Right cardiac atrium (tissue), 5 donors: Measurements from ENCODE around the gene APOBEC3C. TPM values are rescaled to one million over a fixed set of nuclear protein-coding genes. Genes with fewer than 3 reads are reported as not detected.
"Not testable (repeated sequence)": the region's sequence is repeated elsewhere in the genome, so short reads cannot be mapped to it uniquely, and the experiment has no call there.

Source experiments
- ATAC-seq, 2 donors: fragments of 200-7000 bp; cut with Tn5 transposase; one replicate each; pipeline versions ENCODE4 v1.8.0 to v1.9.1; 2020; ENCODE audit warnings: moderate library complexity in 2 of 2, mild to moderate bottlenecking in 1 of 2
- DNase-seq, 3 donors: peaks; one replicate each; pipeline ENCODE4 v3.0.0-alpha.2; 2020
- H3K27ac ChIP-seq: one replicate; pipeline ENCODE4 v1.5.1; 2013; ENCODE audit warnings: mild to moderate bottlenecking, low read length, control low read depth, moderate library complexity
- H3K27me3 ChIP-seq: one replicate; pipeline ENCODE4 v1.6.1; 2013; ENCODE audit not compliant: control insufficient read depth, insufficient read depth
- H3K4me1 ChIP-seq: one replicate; pipeline ENCODE4 v1.6.1; 2013; ENCODE audit warnings: low read length; ENCODE audit not compliant: control insufficient read depth, insufficient read depth
- H3K4me3 ChIP-seq: one replicate; pipeline ENCODE4 v1.5.1; 2013; ENCODE audit warnings: low read length, control low read depth
- H3K9me3 ChIP-seq: one replicate; pipeline ENCODE4 v1.6.1; 2013; ENCODE audit warnings: low read length; ENCODE audit not compliant: control insufficient read depth
- WGBS: extraction: QIAGEN DNeasy Blood & Tissue Kit; methylation state at CpG from one replicate; pipeline ENCODE4 v1.1.7; 2013; 5-methylcytosine and 5-hydroxymethylcytosine counted together
- intact Hi-C, 4 donors: fragments of 100-400 bp; cut with DNase I; formaldehyde crosslinking; loops; one replicate each; pipeline versions ENCODE4 v1.11.0 to v1.14.0; 2022 to 2023
- polyA plus RNA-seq: library from polyadenylated mRNA; stranded (reverse); fragments of 200-250 nt; gene quantifications from one replicate; pipeline ENCODE4 v1.2.3, GENCODE V29; 2013
- total RNA-seq, 4 donors: library from RNA; stranded (reverse); fragmentation: NEBNext Ultra II Directional; extraction: Animal tissue kit (Norgen Biotek cat#: 25700); gene quantifications; one replicate each; pipeline ENCODE4 v1.2.1, GENCODE V29; 2021
- donor health status: healthy with polysubstance abuse.
- donor health status: DM: no; HTN: yes; CAD: no.
- donor health status: DM: no; HTN: no; CAD: no.
- donor health status: DM: no; HTN: yes; CAD: no; lungs with severe emphysema.
- donor health status: DM: yes; HTN: yes; CAD: no.

APOBEC3C gene
- total and polyA plus RNA-seq, 5 donors, result 25.4 to 41.9 (median 37.4) TPM

- H3K27me3 ChIP-seq, result no peaks in the 10 kb centered on the region
- DNase-seq, result no peak
- H3K4me3 ChIP-seq, result no peak overlapping the region
- ATAC-seq, result no peak
- no peaks in the 10 kb centered on the region for H3K4me1 ChIP-seq
- WGBS, result 85% methylated on average over 3 of the region's 3 CpGs
- no peak overlapping the region for H3K27ac ChIP-seq
- intact Hi-C loops, result no loop called here
- no peaks in the 10 kb centered on the region for H3K9me3 ChIP-seq
Observed at GRCh38 chr22:38971791-38972190, 42.3 kb upstream of the APOBEC3C start.

GRCh38 chr22:38972558-38972957, 41.5 kb upstream of the APOBEC3C start:
- ATAC-seq, result no peak

GRCh38 chr22:38973289-38974169, 40.5 kb upstream of the APOBEC3C start:
- no peaks in the 10 kb centered on the region for H3K9me3 ChIP-seq
- intact Hi-C loops, result no loop called here
- 48% methylated on average over 15 of the region's 15 CpGs for WGBS
- H3K4me1 ChIP-seq, result no peaks in the 10 kb centered on the region
- no peaks in the 10 kb centered on the region for H3K27me3 ChIP-seq
- ATAC-seq (peak in 1 of 2 donors; percentile 58), DNase-seq (no peak)
- H3K4me3 ChIP-seq, result no peak overlapping the region
- H3K27ac ChIP-seq, result no peak overlapping the region

More at GRCh38 chr22:38972558-38972957, 41.5 kb upstream of the APOBEC3C start:
- intact Hi-C loops, result no loop called here
- H3K27ac ChIP-seq, result no peak overlapping the region
- H3K9me3 ChIP-seq, result no peaks in the 10 kb centered on the region
- no peak overlapping the region for H3K4me3 ChIP-seq
- peak in 1 of 3 donors; percentile 6 for DNase-seq
- WGBS, result 78% methylated on average over 5 of the region's 5 CpGs
- no peaks in the 10 kb centered on the region for H3K27me3 ChIP-seq
- H3K4me1 ChIP-seq, result no peaks in the 10 kb centered on the region

GRCh38 chr22:38974170-38974825, 39.8 kb upstream of the APOBEC3C start:
- H3K27me3 ChIP-seq, result no peaks in the 10 kb centered on the region
- WGBS, result 76% methylated on average over 18 of the region's 18 CpGs
- H3K4me3 ChIP-seq, result no peak overlapping the region
- H3K9me3 ChIP-seq, result no peaks in the 10 kb centered on the region
- H3K27ac ChIP-seq, result no peak overlapping the region
- H3K4me1 ChIP-seq, result no peaks in the 10 kb centered on the region
- intact Hi-C loops, result no loop called here
- ATAC-seq (no peak), DNase-seq (no peak)

- H3K4me3 ChIP-seq, result no peak overlapping the region
- intact Hi-C loops, result no loop called here
- no peak for ATAC-seq
- H3K27me3 ChIP-seq, result no peaks in the 10 kb centered on the region
- no peaks in the 10 kb centered on the region for H3K4me1 ChIP-seq
- no peaks in the 10 kb centered on the region for H3K9me3 ChIP-seq
- H3K27ac ChIP-seq, result no peak overlapping the region
- 89% methylated on average over 7 of the region's 7 CpGs for WGBS
- no peak for DNase-seq
Observed at GRCh38 chr22:38974826-38975175, 39.3 kb upstream of the APOBEC3C start.

GRCh38 chr22:38977289-38977688, 36.8 kb upstream of the APOBEC3C start:
- intact Hi-C loops, H3K27ac ChIP-seq, H3K9me3 ChIP-seq, H3K4me3 ChIP-seq, ATAC-seq, H3K27me3 ChIP-seq, DNase-seq, H3K4me1 ChIP-seq: not testable (repeated sequence)
- 96% methylated on average over 4 of the region's 4 CpGs for WGBS

- H3K4me3 ChIP-seq, H3K4me1 ChIP-seq, DNase-seq, H3K27ac ChIP-seq, ATAC-seq, intact Hi-C loops, H3K9me3 ChIP-seq, H3K27me3 ChIP-seq: not testable (repeated sequence)
- WGBS, result 81% methylated on average over 10 of the region's 10 CpGs
Observed at GRCh38 chr22:38980587-38980986, 33.5 kb upstream of the APOBEC3C start.

- Histone ChIP-seq H3K4me3 (peak overlapping the region; percentile 52), H3K27me3 (no peaks in the 10 kb centered on the region), H3K9me3 (no peaks in the 10 kb centered on the region), H3K27ac (no peak overlapping the region), H3K4me1 (no peaks in the 10 kb centered on the region)
- 21% methylated on average over 27 of the region's 27 CpGs for WGBS
- ATAC-seq, result peak in 1 of 2 donors; percentile 45
- intact Hi-C loops, result no loop called here
- no peak for DNase-seq
Observed at GRCh38 chr22:38981005-38981991, 32.8 kb upstream of the APOBEC3C start.

- DNase-seq (peak; percentile 84 to 90 (median 85)), ATAC-seq (peak; percentile 97 to 99)
- Histone ChIP-seq H3K27me3 (no peaks in the 10 kb centered on the region), H3K4me1 (no peaks in the 10 kb centered on the region), H3K9me3 (no peaks in the 10 kb centered on the region), H3K27ac (no peak within 1 kb of the TSS), H3K4me3 (peak within 1 kb of the TSS; percentile 52)
- intact Hi-C loops, result no loop called here
- WGBS, result 14% methylated on average over 16 of the region's 16 CpGs
Observed at GRCh38 chr22:38981992-38982927, 31.8 kb upstream of the APOBEC3C start, which contains the start of gene APOBEC3B. APOBEC3B (plus strand) TSS chr22:38982347; CDS start chr22:38982454, 107 bp downstream.

GRCh38 chr22:38984224-38984623, 29.8 kb upstream of the APOBEC3C start:
- DNase-seq (no peak), ATAC-seq (no peak)
- 98% methylated on average over 2 of the region's 2 CpGs for WGBS
- Histone ChIP-seq H3K4me3 (no peak overlapping the region), H3K27me3 (no peaks in the 10 kb centered on the region), H3K4me1 (no peaks in the 10 kb centered on the region), H3K9me3 (no peaks in the 10 kb centered on the region), H3K27ac (no peak overlapping the region)
- intact Hi-C loops, result no loop called here
